Adrenal gland (tissue), 12 donors: ENCODE results near the gene CCDC148. TPM values are rescaled to one million over a fixed set of nuclear protein-coding genes. Genes with fewer than 3 reads are reported as not detected.

Experiments used
- DNase-seq, 7 donors: peaks; one replicate each; pipeline ENCODE4 v3.0.0-alpha.2; 2019 to 2020
- H3K27ac ChIP-seq, 5 donors: fragments of 200-600 bp; sonication (generic) in 4 of 5; 1 replicate in 3 of 5; 2 replicates in 2 of 5; pipeline versions ENCODE4 v1.5.1 to v1.8.0; 2016 to 2020; ENCODE audit warnings: mild to moderate bottlenecking in 1 of 5
- H3K27me3 ChIP-seq: fragments of 200-600 bp; 2 replicates; pipeline ENCODE4 v1.8.0; 2021
- H3K36me3 ChIP-seq, 2 donors: fragments of 200-600 bp; replicated peaks in 1 of 2; 1 replicate in 1 of 2; 2 replicates in 1 of 2; pipeline versions ENCODE4 v1.5.1 to v1.8.0; 2018 to 2022
- H3K4me1 ChIP-seq, 2 donors: fragments of 200-600 bp; replicated peaks in 1 of 2; 1 replicate in 1 of 2; 2 replicates in 1 of 2; pipeline versions ENCODE4 v1.5.1 to v1.8.0; 2018 to 2021
- H3K4me3 ChIP-seq, 4 donors: fragments of 200-600 bp; sonication (generic) in 3 of 4; one replicate each; pipeline ENCODE4 v1.5.1; 2016 to 2018
- H3K9me3 ChIP-seq, 3 donors: fragments of 200-600 bp; sonication (generic) in 1 of 3; replicated peaks in 1 of 3; 1 replicate in 2 of 3; 2 replicates in 1 of 3; pipeline versions ENCODE4 v1.5.1 to v1.8.0; 2016 to 2021
- CTCF ChIP-seq, 6 experiments: fragments of 450-650 bp in 4 of 6; fragments of 200-600 bp in 2 of 6; sonication (generic) in 1 of 6; IDR thresholded peaks; 1 replicate in 5 of 6; 2 replicates in 1 of 6; pipeline versions ENCODE4 v1.5.1 to v1.8.0; 2016 to 2021; ENCODE audit warnings: antibody characterized with exemption in 6 of 6, mild to moderate bottlenecking in 2 of 6, moderate library complexity in 1 of 6
- POLR2A ChIP-seq, 2 donors: fragments of 450-650 bp; IDR thresholded peaks; one replicate each; pipeline ENCODE4 v1.6.1; 2017; ENCODE audit warnings: antibody characterized with exemption in 2 of 2, mild to moderate bottlenecking in 2 of 2, moderate library complexity in 1 of 2
- WGBS, 4 donors: extraction: QIAGEN DNeasy Blood & Tissue Kit in 2 of 4; methylation state at CpG; one replicate each; pipeline versions ENCODE4 v1.1.5 to v1.1.7; 2013 to 2017; 5-methylcytosine and 5-hydroxymethylcytosine counted together
- intact Hi-C, 2 donors: fragments of 100-400 bp; cut with DNase I; formaldehyde crosslinking; loops; one replicate each; pipeline versions ENCODE4 v1.14.1 to v1.15.0; 2022 to 2023
- polyA plus RNA-seq, 3 donors: library from polyadenylated mRNA; stranded (reverse); fragments of 200-250 nt in 2 of 3; fragments of 350-450 nt in 1 of 3; fragmentation: Illumina TruSeq in 1 of 3; extraction: RNeasy Lipid Tissue Mini Kit (QIAGEN cat#74804) in 1 of 3; gene quantifications; one replicate each; pipeline ENCODE4 v1.2.3, GENCODE V29; 2013 to 2014
- total RNA-seq, 9 donors: library from RNA; depleted of rRNA in 4 of 9; stranded (reverse); fragments of >200 nt in 4 of 9; fragments of 120-200 nt in 1 of 9; fragmentation: NEBNext Ultra II Directional in 1 of 9; extraction: Animal tissue kit (Norgen Biotek cat#: 25700) in 1 of 9; gene quantifications; one replicate each; pipeline versions ENCODE4 v1.1.0 to v1.2.4, GENCODE V29; 2013 to 2023
- donor health status: healthy with polysubstance abuse.
- donor health status: Bipolar disorder and iron deficiency.
- donor health status: DM: yes; HTN: yes; CAD: no.
- donor health status: DM: no; HTN: no; CAD: no.
- donor health status: DM: no; HTN: no; CAD: no.
- donor health status: DM: yes; HTN: yes; CAD: no.

CCDC148 gene
- total and polyA plus RNA-seq, 12 donors = 0.24 to 1.6 (median 0.56) TPM; not detected in 2

GRCh38 chr2:158207354-158207753 lies 249.2 kb downstream of the CCDC148 start:
- Histone ChIP-seq H3K27ac (no peak overlapping the region), H3K27me3 (no peaks in the 10 kb centered on the region), H3K4me1 (no peaks in the 10 kb centered on the region), H3K9me3 (no peaks in the 10 kb centered on the region), H3K36me3 (no peaks in the 10 kb centered on the region), H3K4me3 (no peak overlapping the region)
- WGBS, 4 donors = 85 to 96% (median 89%) methylated on average over 1 of the region's 1 CpG
- no peak for DNase-seq
- intact Hi-C loops = no loop called here
- no peak for TF ChIP-seq CTCF (IDR thresholded peaks at IDR 0.05)

- no peak overlapping the region for H3K4me3 ChIP-seq
- intact Hi-C loops = no loop called here
- no peaks in the 10 kb centered on the region for H3K9me3 ChIP-seq
- WGBS, 4 donors = 66 to 78% (median 71%) methylated on average over 1 of the region's 1 CpG
- no peak overlapping the region for H3K27ac ChIP-seq
- H3K4me1 ChIP-seq = no peaks in the 10 kb centered on the region
- no peaks in the 10 kb centered on the region for H3K36me3 ChIP-seq
- no peaks in the 10 kb centered on the region for H3K27me3 ChIP-seq
- TF ChIP-seq POLR2A (IDR thresholded peaks at IDR 0.05) = no peak
- no peak for TF ChIP-seq CTCF (IDR thresholded peaks at IDR 0.05)
- DNase-seq = no peak
Measured at GRCh38 chr2:158205215-158205614, 251.3 kb downstream of the CCDC148 start.

GRCh38 chr2:158204741-158205165 lies 251.8 kb downstream of the CCDC148 start:
- Histone ChIP-seq H3K36me3 (no peaks in the 10 kb centered on the region), H3K9me3 (no peaks in the 10 kb centered on the region), H3K27ac (no peak overlapping the region), H3K4me1 (no peaks in the 10 kb centered on the region), H3K4me3 (no peak overlapping the region), H3K27me3 (no peaks in the 10 kb centered on the region)
- TF ChIP-seq CTCF (IDR thresholded peaks at IDR 0.05) (no peak), POLR2A (IDR thresholded peaks at IDR 0.05) (no peak)
- WGBS, 4 donors = 82 to 96% (median 91%) methylated on average over 1 of the region's 1 CpG
- intact Hi-C loops = no loop called here
- DNase-seq = no peak

GRCh38 chr2:158202161-158202815 lies 254.3 kb downstream of the CCDC148 start:
- Histone ChIP-seq H3K36me3 (no peaks in the 10 kb centered on the region), H3K4me3 (no peak overlapping the region), H3K27ac (no peak overlapping the region), H3K27me3 (no peaks in the 10 kb centered on the region), H3K9me3 (no peaks in the 10 kb centered on the region), H3K4me1 (no peaks in the 10 kb centered on the region)
- intact Hi-C loops = no loop called here
- 58 to 61% (median 59%) methylated on average over 6 of the region's 6 CpGs for WGBS, 4 donors
- no peak for TF ChIP-seq CTCF (IDR thresholded peaks at IDR 0.05)
- no peak for TF ChIP-seq POLR2A (IDR thresholded peaks at IDR 0.05)
- DNase-seq = no peak
